Measurements from ENCODE around the gene MAPK8.

The MAPK8 gene

DNA sequence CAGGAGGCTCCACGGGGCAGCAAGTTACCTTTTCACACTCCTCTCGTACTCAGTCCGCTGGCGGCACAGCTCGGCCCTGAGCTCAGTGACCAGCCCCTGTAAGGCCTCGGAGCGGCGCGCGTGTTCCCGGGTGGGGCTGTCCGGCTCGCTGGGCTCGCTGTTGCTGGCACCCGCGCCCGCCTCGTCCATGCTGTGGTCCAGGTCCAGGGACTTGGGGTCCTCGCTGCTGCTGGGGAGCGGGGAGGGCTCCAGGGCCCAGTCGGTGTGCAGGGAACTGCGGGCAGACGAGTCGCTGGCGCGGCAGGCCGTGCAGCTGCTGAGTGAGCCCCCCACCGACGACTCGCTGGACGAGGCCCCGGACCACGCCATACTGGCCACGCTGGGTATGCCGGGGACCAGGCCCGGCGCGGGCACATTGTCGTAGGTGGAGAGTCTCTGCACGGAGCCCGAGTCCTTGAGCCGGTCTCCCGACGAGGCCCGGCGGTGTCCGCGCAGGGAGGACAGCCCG lies 143.8 kb downstream of the MAPK8 start:
- Mint-ChIP-seq H3K36me3 (ENCODE audit: low read depth) (no peaks in the 10 kb centered on the region), H3K9me3 (no peaks in the 10 kb centered on the region), H3K4me1 (ENCODE audit: low read depth) (no peaks in the 10 kb centered on the region), H3K27me3 (ENCODE audit: low read depth) (no peaks in the 10 kb centered on the region), H3K4me3 (no peak overlapping the region), H3K27ac (no peak overlapping the region)
- no peak for DNase-seq (ENCODE audit: low spot score)

DNA sequence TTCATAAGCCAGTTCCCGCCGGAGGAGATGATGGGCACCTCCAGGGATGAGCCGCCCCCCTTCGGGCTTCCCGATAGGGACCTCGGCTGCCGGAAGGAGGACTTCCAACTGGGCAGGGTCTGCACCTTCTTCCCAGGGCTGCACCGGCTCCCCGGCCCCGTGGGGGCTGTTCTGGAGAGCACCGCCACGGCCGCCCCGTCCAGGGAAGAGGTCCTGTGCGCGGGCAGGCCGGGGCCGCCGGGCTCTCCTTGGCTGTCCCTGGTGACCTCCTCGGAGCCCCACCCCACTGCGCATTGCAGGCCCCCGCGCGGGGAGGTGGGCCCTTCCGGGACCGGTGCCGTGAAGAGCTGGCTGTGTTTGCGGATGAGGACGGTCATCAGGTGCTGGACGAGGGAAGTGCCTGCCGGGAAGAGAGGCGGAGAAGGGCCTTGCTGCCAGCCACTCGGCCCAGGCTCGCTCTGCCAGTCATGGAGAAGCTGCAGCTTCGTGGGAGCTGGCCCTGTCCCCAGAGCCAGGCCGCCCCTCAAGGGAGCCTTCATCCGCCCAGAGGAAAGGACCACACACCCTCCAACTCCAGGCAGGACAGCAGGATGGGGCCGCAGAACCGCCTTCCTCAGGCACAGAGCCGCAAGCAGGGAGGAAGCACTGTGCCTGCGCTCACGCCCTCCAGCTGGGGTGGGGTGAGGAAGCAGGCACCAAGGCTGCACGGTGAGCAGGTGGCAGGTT lies 144.4 kb downstream of the MAPK8 start:
- Mint-ChIP-seq H3K4me3 (no peak overlapping the region), H3K9me3 (no peaks in the 10 kb centered on the region), H3K4me1 (ENCODE audit: low read depth) (no peaks in the 10 kb centered on the region)

DNA sequence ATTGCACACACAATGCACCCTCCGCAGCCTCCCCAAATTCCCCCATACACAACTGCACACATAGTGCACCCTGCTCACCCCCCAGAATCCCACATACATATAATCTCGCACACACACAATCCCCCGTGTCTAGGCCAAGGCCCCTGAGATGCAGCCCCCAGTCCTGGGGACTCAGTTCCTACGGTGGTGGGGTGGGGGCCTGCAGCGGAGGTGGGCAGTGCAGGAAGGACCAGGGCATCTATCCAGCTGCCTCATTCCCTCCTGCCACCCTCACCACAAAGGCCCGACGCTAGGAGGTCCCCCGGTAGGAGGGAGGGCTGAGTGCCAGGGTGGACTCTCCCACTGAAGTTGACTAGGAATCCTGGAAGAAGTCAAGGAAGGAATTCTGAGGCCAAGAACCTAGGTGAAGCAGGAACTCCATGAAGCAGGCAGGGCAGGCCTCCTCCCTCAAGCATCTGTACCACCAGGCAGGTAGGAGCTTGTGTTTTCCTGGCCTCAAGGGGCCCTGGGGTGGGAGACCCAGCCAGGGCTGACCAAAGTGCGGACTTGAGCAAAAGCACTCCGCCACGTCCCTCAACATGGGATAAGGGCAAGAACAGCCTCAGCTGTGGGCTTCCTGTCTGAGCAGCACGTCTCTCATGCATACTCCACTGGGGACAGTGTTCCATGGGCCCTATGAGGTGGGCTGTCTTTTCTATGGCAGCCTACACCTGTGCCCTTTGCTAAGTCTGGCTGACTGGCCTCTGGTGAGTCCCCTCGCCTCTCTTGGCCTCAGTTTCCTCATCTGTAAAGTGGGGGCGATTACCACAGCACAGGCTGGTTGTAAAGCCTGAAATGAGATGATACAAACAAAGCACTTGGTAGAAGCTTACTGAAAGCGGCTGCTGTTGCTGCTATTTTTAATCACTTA lies 145.7 kb downstream of the MAPK8 start:
- Mint-ChIP-seq H3K27ac (no peak overlapping the region), H3K4me3 (no peak overlapping the region), H3K4me1 (ENCODE audit: low read depth) (no peaks in the 10 kb centered on the region), H3K36me3 (ENCODE audit: low read depth) (no peaks in the 10 kb centered on the region), H3K27me3 (ENCODE audit: low read depth) (no peaks in the 10 kb centered on the region), H3K9me3 (no peaks in the 10 kb centered on the region)
- no peak for DNase-seq (ENCODE audit: low spot score)

More for the DNA sequence above, 144.4 kb downstream of the MAPK8 start:
- no peaks in the 10 kb centered on the region for H3K27me3 Mint-ChIP-seq (ENCODE audit: low read depth)
- H3K27ac Mint-ChIP-seq: no peak overlapping the region
- no peak for DNase-seq (ENCODE audit: low spot score)
- no peaks in the 10 kb centered on the region for H3K36me3 Mint-ChIP-seq (ENCODE audit: low read depth)

DNA sequence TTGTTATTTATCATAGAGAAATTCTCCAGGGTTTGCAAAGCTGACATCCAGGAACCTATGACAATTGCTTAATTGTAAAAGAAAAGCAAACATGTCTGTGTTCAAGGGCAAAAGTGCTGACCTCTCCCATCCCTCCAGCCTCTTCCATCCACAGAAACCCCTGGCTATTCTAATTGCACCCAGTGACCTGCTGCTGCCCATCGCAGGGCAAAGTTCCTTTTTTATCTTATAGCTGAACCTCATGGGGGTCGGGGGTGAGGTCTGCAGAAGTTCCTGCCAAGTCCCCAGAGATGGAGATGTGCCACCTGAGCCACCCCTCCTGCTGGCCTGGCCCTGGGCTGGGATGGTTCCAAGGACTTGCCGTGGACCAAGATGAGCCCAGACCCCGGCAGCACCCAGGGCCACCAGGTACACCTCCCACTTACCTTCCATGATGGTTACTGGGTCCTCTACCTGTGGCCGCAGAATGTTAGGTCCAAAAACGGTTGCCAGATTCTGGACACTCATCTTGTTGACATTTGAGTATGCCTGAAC lies 146.5 kb downstream of the MAPK8 start:
- H3K4me3 Mint-ChIP-seq: no peak overlapping the region
- H3K36me3 Mint-ChIP-seq (ENCODE audit: low read depth): no peaks in the 10 kb centered on the region
- no peaks in the 10 kb centered on the region for H3K9me3 Mint-ChIP-seq
- no peak for DNase-seq (ENCODE audit: low spot score)
- no peak overlapping the region for H3K27ac Mint-ChIP-seq
- H3K4me1 Mint-ChIP-seq (ENCODE audit: low read depth): no peaks in the 10 kb centered on the region
- H3K27me3 Mint-ChIP-seq (ENCODE audit: low read depth): no peaks in the 10 kb centered on the region

DNA sequence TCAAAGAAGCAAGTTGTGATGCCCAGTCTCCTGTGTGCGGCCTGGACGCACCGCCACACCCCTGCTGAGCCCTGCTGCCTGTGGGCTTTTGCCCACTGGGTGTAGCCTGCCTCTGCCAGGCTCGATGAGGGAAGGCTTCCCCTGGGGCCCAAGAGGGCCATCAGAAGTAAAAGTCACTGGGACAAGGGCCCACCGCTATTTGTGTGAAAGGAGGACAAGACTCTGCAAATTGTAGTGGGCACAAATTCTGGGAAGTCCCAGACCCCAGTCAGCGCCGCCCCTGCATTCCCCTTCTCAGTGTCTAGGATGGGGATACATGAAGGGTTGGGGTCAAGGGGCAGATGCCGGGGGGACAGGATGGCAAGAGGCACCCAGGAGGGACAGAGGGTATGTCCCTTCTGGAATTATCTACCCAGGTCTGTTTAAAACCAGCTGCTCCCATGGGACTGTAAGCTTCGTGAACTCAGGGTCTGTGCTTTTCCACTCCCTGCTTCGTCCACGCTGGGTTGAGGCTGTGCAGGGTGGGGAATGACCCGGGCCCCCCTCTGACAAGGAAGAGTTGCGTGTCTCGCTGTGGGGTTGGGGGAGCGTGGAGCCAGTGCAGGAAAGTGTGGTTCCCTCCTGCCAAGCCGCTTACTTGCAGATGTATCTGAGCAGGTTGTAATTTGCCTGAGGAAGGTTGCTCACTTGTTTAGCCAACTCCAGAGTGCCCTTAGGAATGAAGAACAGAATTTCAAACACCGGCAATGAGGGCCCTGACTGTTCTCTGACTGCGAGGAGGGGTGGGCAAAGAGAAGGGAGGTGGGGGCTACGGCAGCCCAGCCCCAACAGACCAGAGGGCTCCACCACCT lies 147.2 kb downstream of the MAPK8 start:
- Mint-ChIP-seq H3K36me3 (ENCODE audit: low read depth) (no peaks in the 10 kb centered on the region), H3K27me3 (ENCODE audit: low read depth) (no peaks in the 10 kb centered on the region), H3K9me3 (no peaks in the 10 kb centered on the region), H3K27ac (no peak overlapping the region), H3K4me1 (ENCODE audit: low read depth) (no peaks in the 10 kb centered on the region), H3K4me3 (no peak overlapping the region)
- no peak for DNase-seq (ENCODE audit: low spot score)

DNA sequence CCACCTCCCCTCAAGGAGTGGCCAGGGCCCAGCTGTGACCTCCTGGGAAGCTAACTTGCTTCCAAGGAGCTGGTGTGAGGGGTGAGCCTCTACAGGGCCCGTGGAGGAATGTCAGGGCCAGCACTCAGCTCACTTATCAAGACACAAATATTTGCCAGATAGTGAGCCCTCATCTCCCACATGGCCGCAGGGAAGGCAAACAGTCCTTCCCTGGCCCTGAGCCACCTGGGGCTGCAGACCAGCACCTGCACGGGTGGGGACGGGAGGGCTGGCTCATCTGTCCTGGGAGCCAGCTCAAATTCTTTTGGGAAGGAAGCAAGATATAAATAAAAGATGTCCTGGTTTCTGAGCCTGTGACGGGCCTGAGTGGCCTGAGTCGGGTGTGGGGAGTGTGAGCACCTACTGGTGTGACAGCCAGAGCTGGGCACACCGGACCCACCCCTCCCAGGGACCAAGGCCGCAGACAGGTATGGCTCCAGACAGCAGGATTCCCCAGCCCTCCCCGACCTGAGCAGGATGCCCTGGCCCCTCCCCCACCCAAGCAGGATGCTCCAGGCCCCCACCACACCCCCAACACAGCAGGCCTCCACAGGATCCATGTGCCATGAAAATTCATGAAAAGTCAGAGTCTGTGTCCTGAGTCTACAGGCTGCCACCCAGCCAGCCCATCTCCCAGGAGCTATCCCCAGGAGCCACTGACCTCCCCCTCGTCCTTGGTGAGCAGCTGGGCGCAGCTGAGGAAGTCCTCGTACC lies 148.0 kb downstream of the MAPK8 start:
- no peaks in the 10 kb centered on the region for H3K36me3 Mint-ChIP-seq (ENCODE audit: low read depth)
- DNase-seq (ENCODE audit: low spot score): no peak
- H3K27ac Mint-ChIP-seq: no peak overlapping the region
- H3K4me3 Mint-ChIP-seq: no peak overlapping the region
- H3K4me1 Mint-ChIP-seq (ENCODE audit: low read depth): no peaks in the 10 kb centered on the region
- no peaks in the 10 kb centered on the region for H3K27me3 Mint-ChIP-seq (ENCODE audit: low read depth)
- H3K9me3 Mint-ChIP-seq: no peaks in the 10 kb centered on the region

DNA sequence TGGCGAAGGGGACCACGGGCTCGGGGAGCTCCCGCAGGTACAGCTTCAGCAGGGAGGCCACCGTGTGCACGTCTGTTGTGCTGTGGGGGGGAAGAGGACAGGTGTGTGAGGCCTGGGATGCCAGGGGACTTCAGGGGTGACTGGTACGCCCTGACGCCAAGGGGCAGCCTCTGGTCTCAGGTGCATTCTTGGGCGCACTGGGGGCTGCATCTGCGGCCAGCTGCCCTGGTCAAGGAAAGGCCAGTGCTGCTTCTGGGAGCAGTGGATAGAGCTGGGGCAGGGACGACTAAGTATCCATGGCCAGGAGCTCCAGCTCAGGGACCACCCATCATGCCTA lies 148.5 kb downstream of the MAPK8 start:
- no peaks in the 10 kb centered on the region for H3K4me1 Mint-ChIP-seq (ENCODE audit: low read depth)
- no peak overlapping the region for H3K4me3 Mint-ChIP-seq
- H3K9me3 Mint-ChIP-seq: no peaks in the 10 kb centered on the region
- H3K27me3 Mint-ChIP-seq (ENCODE audit: low read depth): no peaks in the 10 kb centered on the region
- H3K27ac Mint-ChIP-seq: no peak overlapping the region
- H3K36me3 Mint-ChIP-seq (ENCODE audit: low read depth): no peaks in the 10 kb centered on the region
- DNase-seq (ENCODE audit: low spot score): no peak

DNA sequence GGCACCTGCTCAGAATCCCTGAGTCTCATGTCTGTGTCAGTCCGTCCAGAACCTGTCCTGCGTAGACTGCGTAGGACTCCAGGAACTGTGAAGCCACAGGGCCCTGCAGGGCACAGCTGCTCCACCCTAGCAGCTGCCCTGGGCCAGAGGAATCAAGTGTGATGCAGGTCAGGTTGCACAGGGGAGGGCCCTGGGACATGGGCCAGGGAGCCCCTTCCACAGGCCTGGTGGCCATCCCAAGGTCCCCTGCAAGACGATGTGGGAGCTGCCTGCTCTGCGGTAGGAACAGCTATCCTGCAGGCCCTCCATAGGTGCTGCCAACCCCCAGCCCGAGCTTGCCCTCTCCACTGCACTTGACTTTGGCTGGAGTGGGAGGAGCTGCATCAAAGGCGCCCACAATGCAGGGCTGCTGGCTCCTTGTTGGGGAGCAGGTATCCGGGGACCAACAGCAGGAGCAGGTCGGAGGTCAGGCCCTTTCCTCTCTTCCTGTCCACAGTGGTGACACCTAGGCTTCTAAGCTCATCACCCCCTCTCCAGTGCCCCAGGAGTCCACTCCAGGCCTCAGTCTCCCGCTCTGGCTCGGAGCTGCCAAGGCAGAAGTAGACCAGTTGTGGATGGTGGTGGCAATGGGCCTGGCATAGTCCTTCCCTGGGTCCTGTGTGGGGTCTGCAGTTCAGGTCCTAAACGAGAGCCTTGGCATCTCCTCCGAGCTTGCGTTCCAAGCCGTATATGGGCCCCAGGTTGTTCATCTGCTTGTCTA lies 149.1 kb downstream of the MAPK8 start:
- no peak overlapping the region for H3K4me3 Mint-ChIP-seq
- no peaks in the 10 kb centered on the region for H3K27me3 Mint-ChIP-seq (ENCODE audit: low read depth)
- no peak for DNase-seq (ENCODE audit: low spot score)
- H3K27ac Mint-ChIP-seq: no peak overlapping the region
- H3K9me3 Mint-ChIP-seq: no peaks in the 10 kb centered on the region
- H3K4me1 Mint-ChIP-seq (ENCODE audit: low read depth): no peaks in the 10 kb centered on the region
- H3K36me3 Mint-ChIP-seq (ENCODE audit: low read depth): no peaks in the 10 kb centered on the region

DNA sequence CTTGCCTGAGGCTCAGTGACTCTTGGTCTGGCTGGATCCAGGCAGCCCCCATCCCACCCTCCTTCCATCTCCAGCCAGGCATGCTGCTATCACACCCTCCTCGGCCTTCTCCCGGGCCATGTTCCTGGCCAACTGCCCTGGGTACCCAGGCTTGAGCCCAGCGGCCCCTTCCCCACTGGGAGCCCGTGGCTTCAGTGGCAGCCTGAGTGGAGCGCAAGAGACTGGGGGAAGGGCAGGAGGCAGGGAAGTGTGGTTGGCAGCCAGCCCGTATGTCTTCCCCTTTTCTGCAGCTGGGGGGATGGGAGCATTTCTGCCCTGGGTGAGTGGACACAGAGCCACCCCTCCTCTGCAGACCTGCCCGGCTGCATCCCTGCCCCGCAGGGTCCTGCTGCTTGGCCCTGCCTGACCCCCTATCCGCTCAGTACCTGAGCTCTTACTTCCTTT lies 149.9 kb downstream of the MAPK8 start:
- Mint-ChIP-seq H3K27ac (no peak overlapping the region), H3K4me3 (no peak overlapping the region), H3K27me3 (ENCODE audit: low read depth) (no peaks in the 10 kb centered on the region), H3K36me3 (ENCODE audit: low read depth) (no peaks in the 10 kb centered on the region), H3K4me1 (ENCODE audit: low read depth) (no peaks in the 10 kb centered on the region), H3K9me3 (no peaks in the 10 kb centered on the region)
- no peak for DNase-seq (ENCODE audit: low spot score)

DNA sequence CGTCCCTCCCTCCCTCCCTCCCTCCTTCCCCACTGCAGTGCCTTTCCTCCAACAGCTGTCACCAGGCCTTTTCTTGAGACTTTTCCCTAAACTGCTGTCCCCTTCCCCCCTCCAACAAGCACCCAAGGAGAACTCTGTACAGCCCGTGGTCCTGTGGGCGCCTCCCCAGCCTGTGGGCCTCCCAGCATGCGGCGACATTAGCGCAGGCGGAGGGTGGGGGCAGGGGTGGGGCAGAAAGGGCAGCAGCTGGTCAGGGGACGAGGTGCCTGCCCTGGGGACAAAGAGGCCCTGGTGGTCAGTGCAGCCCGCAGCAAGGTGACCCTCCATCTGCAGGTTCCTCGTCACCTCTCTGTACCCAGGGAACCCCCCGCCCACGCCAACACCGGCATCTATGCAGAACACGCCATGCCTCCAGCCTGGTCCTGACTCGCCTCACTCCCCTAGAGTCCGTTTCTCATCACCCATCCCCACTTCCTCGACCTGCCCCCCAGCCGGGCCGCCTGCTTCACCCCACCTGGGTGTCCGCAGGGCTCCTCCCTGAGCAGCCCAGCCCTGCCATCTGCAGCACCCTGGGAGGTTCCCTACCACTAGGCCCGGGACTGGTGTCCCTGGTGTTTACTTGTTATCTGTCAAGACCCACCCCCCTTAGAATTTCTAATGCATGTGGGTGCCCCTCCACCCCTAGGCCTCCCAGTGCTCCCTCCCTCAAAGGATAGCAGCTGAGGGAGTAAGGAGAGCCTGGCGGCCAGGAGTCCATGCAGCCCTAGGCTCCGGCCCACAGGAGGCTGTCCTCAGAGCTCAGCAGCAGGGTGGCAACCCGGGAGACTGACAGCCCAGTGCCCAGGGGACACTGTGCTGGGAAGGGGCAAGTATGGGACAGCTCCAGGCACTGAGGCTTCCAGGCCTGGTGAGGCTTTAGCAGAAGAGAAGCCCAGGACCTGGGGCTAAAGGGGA lies 150.6 kb downstream of the MAPK8 start:
- Mint-ChIP-seq H3K36me3 (ENCODE audit: low read depth) (no peaks in the 10 kb centered on the region), H3K9me3 (no peaks in the 10 kb centered on the region), H3K27ac (no peak overlapping the region), H3K4me1 (ENCODE audit: low read depth) (no peaks in the 10 kb centered on the region), H3K4me3 (no peak overlapping the region), H3K27me3 (ENCODE audit: low read depth) (no peaks in the 10 kb centered on the region)
- no peak for DNase-seq (ENCODE audit: low spot score)

DNA sequence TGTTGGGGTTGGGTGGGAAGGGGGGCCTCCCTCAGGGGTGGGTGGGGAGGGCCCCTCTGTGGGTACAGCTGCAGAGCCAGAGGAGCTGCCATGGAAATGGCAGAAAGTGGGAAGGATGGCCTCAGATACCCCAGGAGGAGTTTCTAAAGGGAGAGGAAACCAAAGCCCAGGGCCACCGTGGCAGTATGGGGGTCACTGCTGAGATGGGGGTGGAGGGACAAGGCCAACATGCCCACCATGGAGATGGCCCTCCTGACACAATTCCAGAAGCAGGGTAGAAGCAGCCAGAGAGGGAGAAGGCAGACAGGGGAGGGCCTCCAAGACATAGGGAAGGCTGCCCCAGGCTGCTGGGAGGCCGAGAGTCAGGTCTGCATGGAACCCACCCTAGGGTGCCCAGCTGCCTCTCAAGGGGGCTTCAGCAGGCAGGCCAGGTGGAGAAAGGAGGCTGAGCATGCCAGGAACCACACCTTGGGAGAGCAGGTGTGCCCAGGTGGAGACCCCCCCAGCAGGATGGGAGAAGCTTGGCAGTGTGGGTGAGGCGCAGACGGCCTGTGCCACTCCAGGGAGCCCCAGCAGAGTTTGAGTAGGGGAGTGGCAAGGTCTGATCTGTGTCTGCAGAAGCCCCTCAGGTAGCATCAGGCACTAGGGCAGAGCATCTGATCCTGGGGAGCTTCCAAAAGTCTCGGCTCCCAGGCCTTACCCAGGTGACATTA lies 151.6 kb downstream of the MAPK8 start:
- no peak for DNase-seq (ENCODE audit: low spot score)
- no peaks in the 10 kb centered on the region for H3K27me3 Mint-ChIP-seq (ENCODE audit: low read depth)
- H3K4me1 Mint-ChIP-seq (ENCODE audit: low read depth): no peaks in the 10 kb centered on the region
- no peak overlapping the region for H3K4me3 Mint-ChIP-seq
- no peaks in the 10 kb centered on the region for H3K9me3 Mint-ChIP-seq
- no peaks in the 10 kb centered on the region for H3K36me3 Mint-ChIP-seq (ENCODE audit: low read depth)
- no peak overlapping the region for H3K27ac Mint-ChIP-seq
